ENCODE measurements around the gene DNAH14.
"Not testable (repeated sequence)": the region's sequence is repeated elsewhere in the genome, so short reads cannot be mapped to it uniquely, and the experiment has no call there.

The DNAH14 gene

DNA sequence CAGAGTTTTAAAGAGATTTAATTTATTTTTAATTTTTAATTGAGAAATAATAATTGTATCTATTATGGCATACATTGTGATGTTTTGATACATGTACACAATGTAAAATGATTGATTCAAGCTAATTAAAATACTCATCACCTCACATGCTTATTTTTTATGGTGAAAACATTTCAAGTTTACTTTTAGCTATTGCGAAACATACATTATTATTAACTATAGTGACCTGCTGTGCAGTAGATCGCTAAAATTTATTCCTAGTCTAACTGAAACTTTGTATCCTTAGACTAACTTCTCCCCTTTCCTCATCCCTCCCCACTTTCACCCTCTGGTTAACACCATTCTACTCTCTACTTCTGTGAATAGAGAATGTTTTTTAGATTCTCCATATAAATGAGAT lies 191.6 kb downstream of the DNAH14 start:
- H3K4me2 ChIP-seq (ENCODE audit: low read length), result no peak overlapping the region
- H3K79me2 ChIP-seq, result no peaks in the 10 kb centered on the region
- no peaks in the 10 kb centered on the region for H3K36me3 ChIP-seq (ENCODE audit: control insufficient read depth, insufficient read depth, low read length)
- no peak overlapping the region for H3K9ac ChIP-seq
- no peak overlapping the region for H2AFZ ChIP-seq
- no peaks in the 10 kb centered on the region for H3K9me3 ChIP-seq (ENCODE audit: control insufficient read depth, low read length)
- H3K4me1 ChIP-seq, result no peaks in the 10 kb centered on the region
- H3K4me3 ChIP-seq (ENCODE audit: low read depth, low read length), result no peak overlapping the region
- TF ChIP-seq CTCF (IDR thresholded peaks at IDR 0.05), result no peak
- no peaks in the 10 kb centered on the region for H3K27me3 ChIP-seq (ENCODE audit: control insufficient read depth, insufficient read depth, low read length)
- no peak overlapping the region for H3K27ac ChIP-seq

GRCh38 chr1:225131869-225132268 lies 202.4 kb downstream of the DNAH14 start:
- no peak overlapping the region for H3K4me3 ChIP-seq (ENCODE audit: low read depth, low read length)
- no peaks in the 10 kb centered on the region for H3K79me2 ChIP-seq
- H3K27me3 ChIP-seq (ENCODE audit: control insufficient read depth, insufficient read depth, low read length), result no peaks in the 10 kb centered on the region
- no peak for TF ChIP-seq CTCF (IDR thresholded peaks at IDR 0.05)
- no peak overlapping the region for H3K9ac ChIP-seq
- no peaks in the 10 kb centered on the region for H3K9me3 ChIP-seq (ENCODE audit: control insufficient read depth, low read length)
- H3K4me2 ChIP-seq (ENCODE audit: low read length), result no peak overlapping the region
- H3K4me1 ChIP-seq, result no peaks in the 10 kb centered on the region
- no peaks in the 10 kb centered on the region for H3K36me3 ChIP-seq (ENCODE audit: control insufficient read depth, insufficient read depth, low read length)
- no peak overlapping the region for H3K27ac ChIP-seq
- H2AFZ ChIP-seq, result no peak overlapping the region

- TF ChIP-seq CTCF (IDR thresholded peaks at IDR 0.05), result no peak
- no peak overlapping the region for H3K27ac ChIP-seq
- H3K36me3 ChIP-seq (ENCODE audit: control insufficient read depth, insufficient read depth, low read length), result no peaks in the 10 kb centered on the region
- no peaks in the 10 kb centered on the region for H3K79me2 ChIP-seq
- no peaks in the 10 kb centered on the region for H3K4me1 ChIP-seq
- no peaks in the 10 kb centered on the region for H3K9me3 ChIP-seq (ENCODE audit: control insufficient read depth, low read length)
- no peak overlapping the region for H3K9ac ChIP-seq
- H3K4me3 ChIP-seq (ENCODE audit: low read depth, low read length), result no peak overlapping the region
- H3K27me3 ChIP-seq (ENCODE audit: control insufficient read depth, insufficient read depth, low read length), result no peaks in the 10 kb centered on the region
- H2AFZ ChIP-seq, result no peak overlapping the region
- H3K4me2 ChIP-seq (ENCODE audit: low read length), result no peak overlapping the region
Measured at GRCh38 chr1:225137976-225138375, 208.5 kb downstream of the DNAH14 start.

DNA sequence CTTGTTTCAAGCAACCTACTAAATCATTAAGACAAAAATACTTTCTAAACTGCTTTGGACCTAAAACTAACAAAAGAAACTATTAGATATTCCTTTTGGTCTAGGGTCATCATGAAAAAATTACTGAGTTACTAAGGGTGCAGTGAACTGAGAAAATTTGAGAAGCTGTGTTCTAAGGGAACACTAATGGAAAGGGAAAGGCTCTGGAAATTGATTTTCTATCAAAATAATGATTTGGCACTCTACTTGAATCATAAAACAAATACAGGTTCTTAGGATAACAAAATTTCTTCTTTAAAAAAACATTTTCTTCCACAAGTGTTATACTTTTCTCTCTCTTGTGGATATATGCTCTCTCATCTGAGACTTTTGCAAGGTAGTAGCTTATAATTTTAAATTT lies 213.5 kb downstream of the DNAH14 start:
- no peak for TF ChIP-seq CTCF (IDR thresholded peaks at IDR 0.05)
- Histone ChIP-seq H3K4me2 (ENCODE audit: low read length) (no peak overlapping the region), H3K27me3 (ENCODE audit: control insufficient read depth, insufficient read depth, low read length) (no peaks in the 10 kb centered on the region), H3K4me1 (no peaks in the 10 kb centered on the region), H3K27ac (no peak overlapping the region), H3K4me3 (ENCODE audit: low read depth, low read length) (no peak overlapping the region), H3K9ac (no peak overlapping the region), H3K79me2 (no peaks in the 10 kb centered on the region), H3K36me3 (ENCODE audit: control insufficient read depth, insufficient read depth, low read length) (no peaks in the 10 kb centered on the region), H3K9me3 (ENCODE audit: control insufficient read depth, low read length) (no peaks in the 10 kb centered on the region), H2AFZ (no peak overlapping the region)

- Histone ChIP-seq H3K4me1 (no peaks in the 10 kb centered on the region), H3K79me2 (no peaks in the 10 kb centered on the region), H2AFZ (no peak overlapping the region), H3K4me2 (ENCODE audit: low read length) (no peak overlapping the region), H3K27me3 (ENCODE audit: control insufficient read depth, insufficient read depth, low read length) (no peaks in the 10 kb centered on the region), H3K27ac (no peak overlapping the region), H3K4me3 (ENCODE audit: low read depth, low read length) (no peak overlapping the region), H3K36me3 (ENCODE audit: control insufficient read depth, insufficient read depth, low read length) (no peaks in the 10 kb centered on the region), H3K9ac (no peak overlapping the region), H3K9me3 (ENCODE audit: control insufficient read depth, low read length) (no peaks in the 10 kb centered on the region)
- no peak for TF ChIP-seq CTCF (IDR thresholded peaks at IDR 0.05)
Measured at GRCh38 chr1:225146478-225146877, 217.0 kb downstream of the DNAH14 start.

GRCh38 chr1:225147791-225148190 lies 218.3 kb downstream of the DNAH14 start:
- H3K27me3 ChIP-seq (ENCODE audit: control insufficient read depth, insufficient read depth, low read length); H3K4me3 ChIP-seq (ENCODE audit: low read depth, low read length); H3K9me3 ChIP-seq (ENCODE audit: control insufficient read depth, low read length); H3K4me2 ChIP-seq (ENCODE audit: low read length); H3K4me1 ChIP-seq; H3K79me2 ChIP-seq; H3K27ac ChIP-seq; H3K36me3 ChIP-seq (ENCODE audit: control insufficient read depth, insufficient read depth, low read length); H2AFZ ChIP-seq; H3K9ac ChIP-seq: not testable (repeated sequence)
